IMR-90 (cell line): ENCODE measurements around the gene RNF144A. TPM values are rescaled to one million over a fixed set of nuclear protein-coding genes. Genes with fewer than 3 reads are reported as not detected.

Experiments
- ATAC-seq: fragments of 200-7000 bp; cut with Tn5 transposase; 2 replicates; pipeline ENCODE4 v1.9.1; 2020; ENCODE audit warnings: low read depth, mild to moderate bottlenecking, moderate library complexity
- BruUV-seq: library from RNA; stranded (reverse); fragments of 400-500 nt; replicated peaks from 2 replicates; lab custom pipeline; 2021; lab: Mats Ljungman, UMichigan
- CTCF ChIA-PET: fragments of 300-600 bp; formaldehyde crosslinking; extraction: SDS; loops from one replicate; lab custom pipeline; 2021; ENCODE audit warnings: antibody characterized with exemption; lab: Yijun Ruan, JAX
- POLR2A ChIA-PET: fragments of 300-600 bp; sonication (Branson Sonifier 250); formaldehyde crosslinking; loops from one replicate; lab custom pipeline; 2022; ENCODE audit warnings: antibody characterized with exemption; ENCODE audit not compliant: unreplicated experiment; lab: Charles Lee
- DNase-seq: peaks from one replicate; pipeline ENCODE4 v3.0.0; 2013
- H2AFZ ChIP-seq: replicated peaks from 2 replicates; pipeline ENCODE3; 2013; ENCODE audit warnings: low read length, mild to moderate bottlenecking; ENCODE audit not compliant: poor library complexity
- H2AK5ac ChIP-seq: 2 replicates; pipeline ENCODE4 v1.6.1; 2013; ENCODE audit warnings: low read depth, low read length, inconsistent platforms
- H2AK9ac ChIP-seq: replicated peaks from 2 replicates; pipeline ENCODE3; 2013; ENCODE audit warnings: mild to moderate bottlenecking, low read depth, low read length, moderate library complexity; ENCODE audit not compliant: poor library complexity
- H2BK120ac ChIP-seq: 2 replicates; pipeline ENCODE4 v1.6.1; 2013; ENCODE audit warnings: low read depth, low read length, inconsistent platforms
- H2BK15ac ChIP-seq: 3 replicates; pipeline ENCODE4 v1.6.1; 2013; ENCODE audit warnings: low read depth, low read length, inconsistent platforms
- H2BK20ac ChIP-seq: 2 replicates; pipeline ENCODE4 v1.6.1; 2013; ENCODE audit warnings: low read depth, mild to moderate bottlenecking, inconsistent platforms, low read length, moderate library complexity
- H2BK5ac ChIP-seq: 2 replicates; pipeline ENCODE4 v1.6.1; 2013; ENCODE audit warnings: mild to moderate bottlenecking, low read depth, low read length, inconsistent platforms; ENCODE audit not compliant: poor library complexity, severe bottlenecking
- H3K14ac ChIP-seq: replicated peaks from 2 replicates; pipeline ENCODE4 v1.6.1; 2013; ENCODE audit warnings: low read depth, low read length, inconsistent platforms
- H3K18ac ChIP-seq: 2 replicates; pipeline ENCODE4 v1.6.1; 2013; ENCODE audit warnings: low read depth, low read length, control low read depth
- H3K23ac ChIP-seq: 2 replicates; pipeline ENCODE4 v1.6.1; 2013; ENCODE audit warnings: low read depth, low read length, inconsistent platforms
- H3K27ac ChIP-seq: 2 replicates; pipeline ENCODE4 v1.5.1; 2013; ENCODE audit warnings: mild to moderate bottlenecking, control low read depth, low read length; ENCODE audit not compliant: insufficient read depth
- H3K27me3 ChIP-seq: 2 replicates; pipeline ENCODE4 v1.6.1; 2013; ENCODE audit warnings: low read length; ENCODE audit not compliant: control insufficient read depth, insufficient read depth
- H3K36me3 ChIP-seq: 2 replicates; pipeline ENCODE4 v1.6.1; 2013; ENCODE audit warnings: low read length, mixed read lengths; ENCODE audit not compliant: control insufficient read depth, insufficient read depth
- H3K4ac ChIP-seq: 2 replicates; pipeline ENCODE4 v1.6.1; 2013; ENCODE audit warnings: low read depth, low read length, inconsistent platforms
- H3K4me1 ChIP-seq: 2 replicates; pipeline ENCODE4 v1.6.1; 2013; ENCODE audit warnings: low read length, mixed read lengths; ENCODE audit not compliant: control insufficient read depth, insufficient read depth
- H3K4me2 ChIP-seq: 2 replicates; pipeline ENCODE4 v1.6.1; 2013; ENCODE audit warnings: low read depth, mild to moderate bottlenecking, control low read depth, low read length, moderate library complexity
- H3K4me3 ChIP-seq: 2 replicates; pipeline ENCODE4 v1.5.1; 2013; ENCODE audit warnings: low read depth, mild to moderate bottlenecking, control low read depth, low read length, moderate library complexity; ENCODE audit not compliant: insufficient read depth
- H3K56ac ChIP-seq: 2 replicates; pipeline ENCODE4 v1.6.1; 2013; ENCODE audit warnings: low read length, inconsistent platforms; ENCODE audit not compliant: insufficient read depth; ENCODE audit errors: extremely low read depth
- H3K79me1 ChIP-seq, 2 experiments: 2 replicates each; pipeline ENCODE4 v1.6.1; 2013; ENCODE audit warnings: low read length in 2 of 2, inconsistent platforms in 1 of 2, low read depth in 1 of 2
- H3K9ac ChIP-seq: 2 replicates; pipeline ENCODE4 v1.6.1; 2013; ENCODE audit warnings: low read depth, low read length, control low read depth
- H3K9me1 ChIP-seq: 2 replicates; pipeline ENCODE4 v1.6.1; 2013; ENCODE audit warnings: low read length, inconsistent platforms; ENCODE audit not compliant: insufficient read depth
- H3K9me3 ChIP-seq: 2 replicates; pipeline ENCODE4 v1.6.1; 2013; ENCODE audit warnings: low read length; ENCODE audit not compliant: control insufficient read depth, insufficient read depth
- H4K20me1 ChIP-seq: 2 replicates; pipeline ENCODE4 v1.6.1; 2013; ENCODE audit warnings: low read length, inconsistent platforms; ENCODE audit not compliant: insufficient read depth
- H4K5ac ChIP-seq: 2 replicates; pipeline ENCODE4 v1.6.1; 2013; ENCODE audit warnings: mild to moderate bottlenecking, low read depth, low read length, control low read depth
- H4K8ac ChIP-seq, 2 experiments: 2 replicates each; pipeline ENCODE4 v1.6.1; 2013; ENCODE audit warnings: low read depth in 2 of 2, low read length in 2 of 2, control low read depth in 1 of 2, inconsistent platforms in 1 of 2
- H4K91ac ChIP-seq: 2 replicates; pipeline ENCODE4 v1.6.1; 2013; ENCODE audit warnings: low read depth, low read length, inconsistent platforms; ENCODE audit not compliant: insufficient read depth
- BHLHE40 ChIP-seq: fragments of 150-350 bp; IDR thresholded peaks from 2 replicates; pipeline ENCODE4 v1.6.1; 2016; ENCODE audit warnings: mild to moderate bottlenecking, low read depth, low read length
- CEBPB ChIP-seq: IDR thresholded peaks from 2 replicates; pipeline ENCODE4 v1.6.1; 2012; ENCODE audit warnings: low read depth, low read length, improper control_type of control experiment
- FOS ChIP-seq: fragments of 150-350 bp; IDR thresholded peaks from 2 replicates; pipeline ENCODE4 v1.6.1; 2016; ENCODE audit warnings: low read depth, low read length
- MAFK ChIP-seq: IDR thresholded peaks from 2 replicates; pipeline ENCODE4 v1.6.1; 2012; ENCODE audit warnings: low read depth, low read length, improper control_type of control experiment
- MAZ ChIP-seq: IDR thresholded peaks from 2 replicates; pipeline ENCODE4 v1.6.1; 2012; ENCODE audit warnings: low read depth, mild to moderate bottlenecking, low read length, improper control_type of control experiment, moderate library complexity, borderline replicate concordance
- MXI1 ChIP-seq: IDR thresholded peaks from 2 replicates; pipeline ENCODE4 v1.6.1; 2012; ENCODE audit warnings: low read depth, mild to moderate bottlenecking, low read length, moderate library complexity, borderline replicate concordance
- NFE2L2 ChIP-seq: fragments of 150-350 bp; IDR thresholded peaks from 2 replicates; pipeline ENCODE4 v1.6.1; 2016; ENCODE audit warnings: low read depth, mild to moderate bottlenecking, low read length
- POLR2A ChIP-seq: IDR thresholded peaks from 2 replicates; pipeline ENCODE4 v1.6.1; 2012; ENCODE audit warnings: mild to moderate bottlenecking, low read depth, low read length
- RAD21 ChIP-seq: IDR thresholded peaks from 2 replicates; pipeline ENCODE4 v1.6.1; 2012; ENCODE audit warnings: low read length, improper control_type of control experiment
- RCOR1 ChIP-seq: IDR thresholded peaks from 2 replicates; pipeline ENCODE4 v1.6.1; 2012; ENCODE audit warnings: mild to moderate bottlenecking, low read length, improper control_type of control experiment; ENCODE audit not compliant: insufficient replicate concordance
- RFX5 ChIP-seq: IDR thresholded peaks from 2 replicates; pipeline ENCODE4 v1.8.0; 2012; ENCODE audit warnings: low read depth, mild to moderate bottlenecking, low read length, moderate library complexity
- SMC3 ChIP-seq: fragments of 150-350 bp; IDR thresholded peaks from 2 replicates; pipeline ENCODE4 v1.6.1; 2016; ENCODE audit warnings: low read depth, mild to moderate bottlenecking, antibody characterized with exemption, low read length, moderate library complexity
- WGBS, 2 experiments: methylation state at CpG; one replicate each; pipeline versions ENCODE4 v1.1.5 to v1.1.7; 2013; ENCODE audit warnings: missing lambda C conversion rate in 2 of 2; ENCODE audit not compliant: insufficient read length in 1 of 2; ENCODE audit errors: extremely low coverage in 2 of 2; 5-methylcytosine and 5-hydroxymethylcytosine counted together
- dilution Hi-C: fragments of 300-500 bp; cut with HindIII; formaldehyde crosslinking; loops from one replicate; pipeline ENCODE4 v1.14.3; 2018; ENCODE audit warnings: low sequenced_read_pairs; ENCODE audit not compliant: unreplicated experiment
- in situ Hi-C: fragments of 300-500 bp; cut with MboI; formaldehyde crosslinking; loops from 3 replicates; pipeline ENCODE4 v1.14.3; 2019; ENCODE audit warnings: low sequenced_read_pairs, inconsistent platforms, mixed read lengths
- intact Hi-C: fragments of 100-400 bp; cut with micrococcal nuclease; formaldehyde crosslinking; loops from 2 replicates; pipeline ENCODE4 v1.10.0; 2022
- polyA plus RNA-seq, 3 experiments: library from polyadenylated mRNA; depleted of rRNA; stranded (reverse); fragments of >200 nt; gene quantifications; 2 replicates each; pipeline ENCODE4 v1.2.3, GENCODE V29; 2012; ENCODE audit warnings: low replicate concordance in 1 of 3
- total RNA-seq: library from RNA; depleted of rRNA; stranded (reverse); fragments of >200 nt; gene quantifications from 2 replicates; pipeline ENCODE4 v1.2.3, GENCODE V29; 2012
- TF ChIP-seq, protein P1 (sequence below): fragments of 150-350 bp; IDR thresholded peaks from 2 replicates; pipeline ENCODE4 v1.6.1; 2016; ENCODE audit warnings: low read depth, mild to moderate bottlenecking, low read length, moderate library complexity, borderline replicate concordance
- TF ChIP-seq, protein P2 (sequence below): fragments of 150-350 bp; IDR thresholded peaks from 2 replicates; pipeline ENCODE4 v1.6.1; 2017; ENCODE audit warnings: mild to moderate bottlenecking, antibody characterized with exemption, low read length, low read depth
- TF ChIP-seq, protein P3 (sequence below): conservative IDR thresholded peaks from 2 replicates; pipeline ENCODE4 v1.5.1; 2012; ENCODE audit warnings: mild to moderate bottlenecking, low read depth, low read length, improper control_type of control experiment

RNF144A gene
- total and polyA plus RNA-seq, 2 of the 4 experiments (the other 2 are of a cell fraction): 0.18 to 0.26 TPM

DNA sequence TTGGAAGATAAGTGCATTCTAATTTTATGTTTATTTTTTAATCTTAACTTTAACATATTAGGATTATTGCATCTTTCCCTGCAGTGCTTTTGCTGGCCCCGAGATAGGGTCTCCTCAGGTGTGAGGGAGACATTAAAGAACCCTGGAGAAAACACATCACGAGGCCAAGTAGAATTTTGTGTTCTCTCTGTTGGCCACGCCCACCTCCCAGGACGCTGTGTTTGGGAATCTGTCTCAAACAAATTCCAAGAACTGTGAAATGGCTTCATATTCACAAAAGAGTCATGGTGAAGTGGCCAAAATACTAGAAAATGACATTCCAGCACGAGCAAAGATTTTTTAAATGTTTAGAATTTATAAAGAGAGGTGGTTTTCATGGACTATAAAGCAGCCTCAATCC is 27.3 kb downstream of the RNF144A start:
- Histone ChIP-seq H2AK5ac (no peak overlapping the region), H3K79me1 (no peaks in the 10 kb centered on the region), H4K91ac (no peak overlapping the region), H2AFZ (no peak overlapping the region), H3K4ac (no peak overlapping the region), H3K23ac (no peak overlapping the region), H2AK9ac (no peak overlapping the region), H3K9me3 (no peaks in the 10 kb centered on the region), H2BK15ac (no peak overlapping the region), H2BK120ac (no peak overlapping the region), H2BK5ac (no peak overlapping the region), H4K20me1 (no peaks in the 10 kb centered on the region), H3K14ac (no peak overlapping the region), H3K36me3 (no peaks in the 10 kb centered on the region), H3K4me1 (no peaks in the 10 kb centered on the region), H3K27me3 (peaks cover 9% of the 10 kb centered on the region), H3K4me3 (no peak overlapping the region), H3K9ac (no peak overlapping the region), H2BK20ac (no peak overlapping the region), H4K8ac (no peak overlapping the region), H3K56ac (no peak overlapping the region), H3K4me2 (no peak overlapping the region), H3K27ac (no peak overlapping the region), H4K5ac (no peak overlapping the region), H3K9me1 (no peaks in the 10 kb centered on the region; the same call in 1 of the 2 replicates), H3K18ac (no peak overlapping the region)
- dilution Hi-C loops (no loop called here), in situ Hi-C loops (no loop called here), intact Hi-C loops (no loop called here)
- TF ChIP-seq FOS: no peak
- TF ChIP-seq, protein P1, sequence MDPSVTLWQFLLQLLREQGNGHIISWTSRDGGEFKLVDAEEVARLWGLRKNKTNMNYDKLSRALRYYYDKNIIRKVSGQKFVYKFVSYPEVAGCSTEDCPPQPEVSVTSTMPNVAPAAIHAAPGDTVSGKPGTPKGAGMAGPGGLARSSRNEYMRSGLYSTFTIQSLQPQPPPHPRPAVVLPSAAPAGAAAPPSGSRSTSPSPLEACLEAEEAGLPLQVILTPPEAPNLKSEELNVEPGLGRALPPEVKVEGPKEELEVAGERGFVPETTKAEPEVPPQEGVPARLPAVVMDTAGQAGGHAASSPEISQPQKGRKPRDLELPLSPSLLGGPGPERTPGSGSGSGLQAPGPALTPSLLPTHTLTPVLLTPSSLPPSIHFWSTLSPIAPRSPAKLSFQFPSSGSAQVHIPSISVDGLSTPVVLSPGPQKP: no peak
- no peak for TF ChIP-seq CEBPB
- TF ChIP-seq, protein P2, sequence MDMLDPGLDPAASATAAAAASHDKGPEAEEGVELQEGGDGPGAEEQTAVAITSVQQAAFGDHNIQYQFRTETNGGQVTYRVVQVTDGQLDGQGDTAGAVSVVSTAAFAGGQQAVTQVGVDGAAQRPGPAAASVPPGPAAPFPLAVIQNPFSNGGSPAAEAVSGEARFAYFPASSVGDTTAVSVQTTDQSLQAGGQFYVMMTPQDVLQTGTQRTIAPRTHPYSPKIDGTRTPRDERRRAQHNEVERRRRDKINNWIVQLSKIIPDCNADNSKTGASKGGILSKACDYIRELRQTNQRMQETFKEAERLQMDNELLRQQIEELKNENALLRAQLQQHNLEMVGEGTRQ: no peak
- TF ChIP-seq MAZ: no peak
- TF ChIP-seq RFX5: no peak
- TF ChIP-seq RAD21: no peak
- no peak for TF ChIP-seq SMC3
- TF ChIP-seq NFE2L2: no peak
- TF ChIP-seq POLR2A: no peak
- TF ChIP-seq, protein P3, sequence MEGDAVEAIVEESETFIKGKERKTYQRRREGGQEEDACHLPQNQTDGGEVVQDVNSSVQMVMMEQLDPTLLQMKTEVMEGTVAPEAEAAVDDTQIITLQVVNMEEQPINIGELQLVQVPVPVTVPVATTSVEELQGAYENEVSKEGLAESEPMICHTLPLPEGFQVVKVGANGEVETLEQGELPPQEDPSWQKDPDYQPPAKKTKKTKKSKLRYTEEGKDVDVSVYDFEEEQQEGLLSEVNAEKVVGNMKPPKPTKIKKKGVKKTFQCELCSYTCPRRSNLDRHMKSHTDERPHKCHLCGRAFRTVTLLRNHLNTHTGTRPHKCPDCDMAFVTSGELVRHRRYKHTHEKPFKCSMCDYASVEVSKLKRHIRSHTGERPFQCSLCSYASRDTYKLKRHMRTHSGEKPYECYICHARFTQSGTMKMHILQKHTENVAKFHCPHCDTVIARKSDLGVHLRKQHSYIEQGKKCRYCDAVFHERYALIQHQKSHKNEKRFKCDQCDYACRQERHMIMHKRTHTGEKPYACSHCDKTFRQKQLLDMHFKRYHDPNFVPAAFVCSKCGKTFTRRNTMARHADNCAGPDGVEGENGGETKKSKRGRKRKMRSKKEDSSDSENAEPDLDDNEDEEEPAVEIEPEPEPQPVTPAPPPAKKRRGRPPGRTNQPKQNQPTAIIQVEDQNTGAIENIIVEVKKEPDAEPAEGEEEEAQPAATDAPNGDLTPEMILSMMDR: no peak
- TF ChIP-seq RCOR1: no peak
- no peak for TF ChIP-seq MXI1
- no peak for TF ChIP-seq MAFK
- no peak for TF ChIP-seq BHLHE40
- DNase-seq (no peak), ATAC-seq (no peak)
- POLR2A ChIA-PET: no interaction called here
- CTCF ChIA-PET: no interaction called here
- no CpG with 5 or more reads among the region's 5 CpGs for WGBS, 2 experiments
- no TSS peak for BruUV-seq
